Activated CD8-positive, alpha-beta memory T cell treated with anti-CD3 and anti-CD28 coated beads, Interleukin-2, amount 50 U/mL, for 24 hours (primary cell): Measurements from ENCODE around the gene ZDHHC9.

Experiments
- DNase-seq: peaks from one replicate; pipeline ENCODE4 v3.0.0-alpha.2; 2020; ENCODE audit errors: extremely low read depth

Gene ZDHHC9

DNA sequence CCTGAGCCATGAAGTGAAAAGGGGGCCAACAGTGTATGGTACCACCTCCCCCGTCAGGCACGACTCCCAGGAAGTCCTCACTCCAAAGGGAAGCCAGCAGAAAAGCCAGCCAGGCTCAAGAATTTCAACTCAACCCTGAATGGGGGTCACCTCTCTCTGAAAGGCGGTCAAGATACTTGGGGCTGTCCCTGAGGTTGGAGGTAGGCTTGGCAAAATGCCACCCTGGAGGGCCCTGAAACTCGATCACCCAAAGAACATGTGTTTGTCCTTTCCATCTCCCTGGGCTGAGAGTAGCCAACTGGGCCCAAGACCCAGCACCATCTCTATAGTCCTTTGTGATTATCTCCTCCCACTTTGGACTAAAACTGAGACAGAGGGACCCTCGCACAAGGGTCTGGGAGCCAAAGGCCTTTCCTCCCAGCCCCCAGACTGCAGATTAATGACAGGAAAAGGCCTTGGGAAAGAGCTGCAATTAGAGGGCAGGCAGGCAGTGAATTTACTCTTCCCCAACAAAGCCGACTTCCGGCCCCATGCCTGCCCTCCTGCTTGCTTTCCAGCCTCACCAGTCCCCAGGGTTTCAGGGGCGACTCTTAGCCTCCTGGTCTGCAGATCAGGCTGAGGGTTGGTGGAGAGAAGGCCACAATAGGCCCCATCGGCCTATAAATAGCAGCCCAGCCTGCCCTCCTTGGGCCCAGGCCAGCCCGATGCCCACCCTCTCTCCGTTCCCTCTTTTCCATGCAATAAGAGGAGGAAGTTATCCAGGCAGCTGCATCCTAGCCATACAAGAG, 58.3 kb downstream of the ZDHHC9 start:
- DNase-seq = no peak

DNA sequence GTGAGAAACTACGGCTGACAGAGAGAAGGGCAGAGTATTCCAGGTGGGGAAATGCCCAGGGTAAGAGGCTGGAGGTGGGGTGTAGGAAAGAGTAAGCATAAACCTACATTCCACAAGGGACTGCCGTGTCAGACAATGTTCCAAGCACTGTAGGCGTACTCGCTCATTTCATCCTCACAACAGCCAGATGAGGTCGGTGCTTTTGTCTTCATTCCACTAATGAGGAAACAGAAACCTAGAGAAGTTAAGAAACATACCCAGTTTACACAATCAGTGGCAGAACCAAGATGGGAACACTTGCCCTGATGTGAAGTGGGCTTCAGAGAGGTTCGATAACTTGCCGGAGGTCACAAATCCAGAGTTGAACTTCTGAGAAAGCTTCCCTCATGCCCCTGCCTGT, 59.3 kb downstream of the ZDHHC9 start:
- DNase-seq = no peak

DNA sequence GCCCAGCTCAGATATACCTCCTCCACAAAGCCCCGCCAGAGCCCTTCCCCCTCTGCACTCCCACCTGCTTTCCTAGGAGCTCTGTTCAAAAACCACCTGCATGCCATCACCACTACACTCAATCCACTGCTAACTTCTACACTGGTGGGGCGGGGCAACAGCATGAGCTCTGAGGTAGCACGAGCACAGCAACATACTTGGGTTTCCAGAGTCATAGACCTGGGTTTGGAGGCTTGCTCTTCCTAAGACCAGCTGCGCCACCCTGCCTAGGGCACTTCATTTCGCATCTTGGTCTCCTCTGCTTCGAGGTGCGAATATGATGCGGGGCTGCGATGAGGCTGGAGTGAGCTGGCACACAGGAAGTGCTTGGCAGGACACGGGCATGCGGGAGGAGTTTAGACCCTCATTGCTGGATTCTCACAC, 60.4 kb downstream of the ZDHHC9 start:
- DNase-seq = no peak

DNA sequence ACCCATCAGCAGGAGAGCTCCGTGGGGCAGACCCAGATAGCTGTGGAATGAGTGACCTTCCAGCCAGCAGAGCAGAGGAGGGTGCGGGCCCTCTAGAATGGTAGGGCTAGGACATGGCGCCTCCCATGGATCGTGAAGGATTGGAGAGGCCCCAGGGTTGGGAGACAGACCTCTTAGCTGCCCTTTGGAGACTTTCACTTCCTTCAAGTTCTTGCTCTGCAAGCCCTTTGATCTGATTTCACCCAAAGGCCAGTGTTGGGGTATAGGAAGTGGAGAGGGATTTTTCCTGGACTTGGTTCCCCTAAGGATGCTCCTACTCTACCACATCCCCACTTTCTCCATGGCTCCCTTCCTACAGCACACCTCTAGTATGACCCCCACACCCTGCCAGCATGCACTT, 61.0 kb downstream of the ZDHHC9 start:
- no peak for DNase-seq

DNA sequence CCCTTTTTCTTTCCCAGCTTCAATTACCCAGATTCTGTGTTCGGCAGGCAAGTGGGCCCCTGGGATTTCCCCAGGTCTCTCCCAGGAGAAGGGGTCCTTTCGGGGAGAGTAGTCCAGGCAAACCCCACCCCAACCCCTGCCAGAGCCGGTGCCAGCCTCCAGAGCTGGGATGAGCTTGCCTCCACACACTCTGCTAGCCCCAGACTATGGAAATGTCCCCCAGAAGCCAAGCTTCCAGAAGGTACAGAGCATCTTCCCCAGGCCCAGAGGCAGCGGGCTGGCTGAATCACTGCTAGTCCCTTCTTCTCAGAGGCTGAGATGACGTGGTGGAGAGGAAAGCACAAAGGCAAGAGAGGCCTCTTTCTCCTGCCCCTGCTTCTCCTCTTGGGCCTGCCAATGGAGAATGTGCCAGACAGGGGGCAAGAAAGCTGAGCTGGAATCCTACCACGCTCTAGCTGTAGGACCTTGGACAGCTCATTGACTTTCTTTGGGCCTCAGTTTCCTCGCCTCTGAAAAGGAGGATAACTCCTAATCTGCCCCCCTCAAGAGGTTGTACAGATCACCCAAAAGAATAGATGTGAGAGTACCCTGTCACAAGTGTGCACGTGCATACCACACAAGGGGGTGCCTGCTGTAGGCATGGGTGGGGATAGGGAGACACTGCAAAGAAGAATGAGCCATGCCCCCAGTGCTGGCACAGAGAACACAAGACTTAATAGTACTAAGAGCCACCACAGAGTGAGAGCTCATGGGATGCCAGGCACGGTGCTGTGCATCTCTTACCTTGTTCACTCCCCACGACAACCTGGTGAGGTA, 61.8 kb downstream of the ZDHHC9 start:
- DNase-seq = no peak

DNA sequence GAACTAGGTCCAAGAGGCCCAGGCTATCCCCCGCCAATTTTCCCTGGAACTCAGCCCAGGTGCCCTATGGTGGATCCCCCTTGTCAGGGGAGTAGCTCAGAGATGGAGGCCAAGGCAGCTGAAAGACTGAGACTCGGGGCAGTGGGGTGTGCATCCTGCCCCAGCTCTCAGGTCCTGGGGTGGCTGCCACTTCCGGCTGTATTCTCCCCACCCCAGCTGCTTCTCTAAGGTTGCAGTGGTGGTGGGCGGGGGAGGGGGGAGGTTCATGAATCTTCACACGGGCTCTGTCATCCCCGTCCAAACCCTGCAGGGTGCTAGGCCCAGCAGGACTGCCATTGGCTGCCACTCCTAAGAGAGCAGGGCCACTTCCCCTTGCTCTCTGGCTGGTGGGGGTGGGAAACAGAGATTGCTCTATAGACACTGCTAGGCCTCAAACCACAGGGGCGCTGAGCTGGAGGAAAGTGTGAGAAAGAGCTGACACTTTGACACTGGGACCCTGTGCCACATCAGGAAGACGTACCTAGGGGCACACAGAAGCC, 62.5 kb downstream of the ZDHHC9 start:
- peak; percentile 68 for DNase-seq

DNA sequence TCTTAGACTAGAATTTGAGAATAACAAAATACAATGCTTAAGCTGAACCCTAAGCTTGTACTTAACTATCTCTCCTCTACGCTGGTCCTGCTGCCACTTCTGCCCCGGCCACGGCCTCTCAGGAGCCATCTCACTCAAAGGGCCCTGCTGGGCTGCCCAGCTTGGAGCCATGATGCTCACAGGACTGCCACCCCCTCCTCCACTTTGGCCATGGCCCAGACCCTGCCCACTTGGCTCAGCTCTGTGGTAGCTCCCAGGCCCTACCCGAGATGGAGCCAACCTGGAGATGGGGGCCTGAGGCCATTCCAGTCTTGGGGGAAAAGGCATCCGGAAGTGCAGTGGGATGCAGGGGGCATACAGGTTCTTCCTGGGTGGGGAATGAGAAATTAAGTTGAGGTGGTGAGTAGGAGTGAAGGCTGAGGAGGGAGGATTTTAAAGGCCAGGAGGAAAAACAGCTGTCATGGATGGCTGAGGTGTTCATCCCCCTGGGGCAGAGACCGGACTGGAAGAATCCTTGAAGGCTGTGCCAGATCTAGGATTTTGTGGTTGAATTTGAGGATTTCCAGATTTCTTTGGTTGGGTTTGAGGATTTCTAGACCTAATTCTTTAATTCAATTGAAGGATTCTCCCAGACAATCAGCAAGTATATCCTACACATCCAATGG, 63.1 kb downstream of the ZDHHC9 start:
- no peak for DNase-seq

DNA sequence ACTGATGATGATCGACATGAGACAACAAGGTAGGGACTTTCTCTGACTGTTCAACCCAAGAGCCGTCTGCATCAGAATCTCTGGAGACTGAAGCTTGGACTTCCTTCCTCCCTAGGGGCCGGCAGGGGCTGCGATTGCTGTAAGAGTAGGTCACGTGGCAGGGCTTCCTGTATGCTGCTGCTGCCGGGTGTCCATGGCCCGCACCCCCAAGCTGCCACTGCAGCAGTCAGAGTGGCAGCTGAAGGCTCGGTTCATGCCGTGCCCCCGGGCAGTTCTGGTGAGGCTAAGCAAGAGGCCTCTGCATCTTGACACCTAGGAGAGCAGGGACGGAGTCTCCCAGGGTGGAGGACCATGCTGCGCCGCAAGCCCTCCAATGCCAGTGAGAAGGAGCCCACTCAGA, 63.9 kb downstream of the ZDHHC9 start, which contains the start of gene SASH3:
Gene SASH3 (plus strand): TSS at position 203 of the 400 bp plus-strand sequence. CDS start 149 bp downstream, at position 352.
- DNase-seq = no peak

DNA sequence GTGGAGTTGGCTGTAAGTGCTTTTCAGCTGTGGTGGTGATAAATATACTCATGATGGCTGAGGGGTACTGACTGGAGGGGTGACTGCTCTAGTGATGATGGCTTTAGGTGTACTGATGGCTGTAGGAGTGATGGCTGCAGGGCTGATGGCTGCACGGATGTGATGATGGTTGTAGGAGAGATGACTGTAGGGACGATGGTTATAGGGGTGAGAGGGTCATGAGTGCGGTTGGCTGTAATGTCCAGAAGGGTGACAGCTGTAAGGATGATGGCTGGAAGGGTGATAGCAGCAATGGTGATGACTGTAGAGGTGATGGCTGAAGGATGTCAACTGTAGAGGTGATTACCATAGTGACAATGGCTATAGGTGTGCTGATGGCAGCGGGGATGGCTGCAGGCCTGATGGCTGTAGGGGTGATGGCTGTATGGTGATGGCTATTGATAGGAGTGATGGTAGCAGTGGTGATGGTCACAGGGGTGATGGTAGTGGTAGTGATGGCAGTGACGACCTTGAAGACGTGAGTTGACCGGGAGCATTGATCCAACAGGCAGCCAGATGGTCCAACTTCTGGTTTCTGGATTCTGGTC, 64.5 kb downstream of the ZDHHC9 start:
- no peak for DNase-seq

DNA sequence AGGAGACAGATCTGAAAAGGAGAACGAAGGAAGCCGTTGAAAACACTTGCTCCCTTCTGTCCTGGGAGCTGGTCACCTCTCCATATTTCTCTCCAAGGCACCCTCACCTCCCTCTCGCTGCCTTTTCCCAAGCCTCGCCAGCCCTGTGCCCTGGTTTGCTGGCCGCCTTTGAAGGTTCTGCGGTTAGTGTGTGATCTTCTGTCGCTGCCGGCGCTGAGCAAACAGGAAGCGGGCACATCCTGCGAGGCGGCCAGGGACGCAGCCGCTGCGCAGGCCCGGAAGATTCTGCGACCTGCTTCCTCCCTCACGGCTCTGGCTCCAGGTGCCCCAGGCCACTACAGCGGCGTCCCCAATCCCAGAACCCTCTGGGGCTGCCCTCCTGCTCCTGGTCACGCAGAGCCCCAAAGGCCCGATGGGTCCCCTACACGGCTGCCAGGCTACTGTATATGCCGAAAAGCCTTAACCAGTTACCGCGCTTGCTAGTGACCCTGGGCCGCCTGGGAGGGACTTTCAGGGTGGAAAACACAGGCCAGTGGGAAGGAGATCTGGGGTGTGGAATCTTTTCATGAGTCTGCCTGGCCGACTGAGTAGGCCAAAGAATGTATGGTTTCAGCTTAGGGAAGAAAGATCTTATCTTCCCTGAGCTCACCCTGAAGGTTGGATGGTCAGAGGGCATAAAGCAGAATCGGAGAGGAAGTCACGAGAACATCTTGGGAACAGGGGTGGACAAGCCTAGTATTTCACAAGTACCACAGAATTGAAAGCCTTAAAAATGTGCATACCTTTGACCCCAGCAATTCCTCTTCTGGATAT, 66.3 kb downstream of the ZDHHC9 start:
- no peak for DNase-seq

DNA sequence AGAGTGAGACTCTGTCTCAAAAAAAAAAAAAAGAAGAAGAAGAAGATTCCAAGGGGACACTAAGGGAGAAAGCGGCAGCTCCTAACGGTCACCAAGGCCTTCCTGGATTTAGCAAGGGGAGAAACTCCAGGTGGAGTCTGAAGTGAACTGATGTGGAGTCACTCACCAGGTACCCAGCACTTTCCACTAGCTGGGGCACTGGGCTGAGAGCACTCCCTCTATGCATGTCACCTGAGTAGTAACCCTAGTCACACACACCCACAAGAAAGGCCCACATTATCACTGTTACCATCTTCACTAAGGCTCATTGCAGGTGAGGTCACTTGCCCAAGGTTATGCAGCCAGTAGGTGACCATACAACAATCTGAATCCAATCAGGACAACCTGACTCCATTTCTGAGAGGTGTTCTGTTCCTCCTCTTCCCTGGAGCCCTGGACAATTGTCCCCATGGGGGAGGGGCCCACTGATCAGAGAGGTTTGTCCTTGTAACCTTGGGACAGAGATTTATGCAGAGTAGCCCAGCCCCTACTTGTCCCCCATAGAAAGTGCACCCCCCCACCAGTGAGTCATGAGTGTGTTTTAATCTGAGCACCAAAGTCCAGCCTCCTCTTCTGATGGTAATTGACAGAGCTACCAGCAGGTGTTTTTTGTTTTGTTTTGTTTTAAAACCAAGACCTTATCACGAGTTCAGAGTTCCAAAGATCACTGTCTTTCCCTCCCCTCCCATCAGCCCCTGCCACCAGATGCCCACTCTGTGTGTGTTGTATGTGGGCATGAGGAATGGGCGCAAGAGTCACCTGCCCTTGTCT, 69.8 kb downstream of the ZDHHC9 start:
- no peak for DNase-seq

DNA sequence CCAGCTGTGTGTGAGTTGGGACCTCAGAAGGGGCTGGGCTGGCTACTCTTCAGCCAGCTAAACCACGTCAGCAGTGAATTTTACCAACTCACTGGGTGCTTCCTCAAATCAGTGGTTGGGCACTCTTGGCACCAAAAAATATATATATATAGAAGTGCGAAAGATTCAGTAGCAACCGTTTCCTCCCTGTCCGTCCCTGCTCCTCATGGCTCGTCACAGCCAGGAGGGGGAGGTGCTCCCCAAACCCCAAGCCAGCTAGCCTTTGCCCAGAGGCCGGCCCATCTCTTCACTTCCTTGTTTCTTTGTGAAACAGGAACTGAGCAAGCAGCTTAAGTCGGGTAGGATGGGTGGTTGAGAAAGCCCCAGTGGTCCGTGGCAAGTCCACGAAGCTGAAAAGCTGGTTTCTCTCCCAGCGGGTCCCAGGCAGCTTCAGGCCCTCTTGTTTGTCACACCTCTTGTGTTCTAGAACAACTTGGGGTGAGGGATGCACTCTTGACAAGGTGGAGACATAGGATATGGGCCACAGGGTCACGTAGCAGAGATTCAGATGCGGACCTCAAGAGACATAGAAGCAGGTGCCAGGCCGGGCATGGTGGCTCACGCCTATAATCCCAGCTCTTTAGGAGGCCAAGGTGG, 70.8 kb downstream of the ZDHHC9 start:
- DNase-seq = no peak

DNA sequence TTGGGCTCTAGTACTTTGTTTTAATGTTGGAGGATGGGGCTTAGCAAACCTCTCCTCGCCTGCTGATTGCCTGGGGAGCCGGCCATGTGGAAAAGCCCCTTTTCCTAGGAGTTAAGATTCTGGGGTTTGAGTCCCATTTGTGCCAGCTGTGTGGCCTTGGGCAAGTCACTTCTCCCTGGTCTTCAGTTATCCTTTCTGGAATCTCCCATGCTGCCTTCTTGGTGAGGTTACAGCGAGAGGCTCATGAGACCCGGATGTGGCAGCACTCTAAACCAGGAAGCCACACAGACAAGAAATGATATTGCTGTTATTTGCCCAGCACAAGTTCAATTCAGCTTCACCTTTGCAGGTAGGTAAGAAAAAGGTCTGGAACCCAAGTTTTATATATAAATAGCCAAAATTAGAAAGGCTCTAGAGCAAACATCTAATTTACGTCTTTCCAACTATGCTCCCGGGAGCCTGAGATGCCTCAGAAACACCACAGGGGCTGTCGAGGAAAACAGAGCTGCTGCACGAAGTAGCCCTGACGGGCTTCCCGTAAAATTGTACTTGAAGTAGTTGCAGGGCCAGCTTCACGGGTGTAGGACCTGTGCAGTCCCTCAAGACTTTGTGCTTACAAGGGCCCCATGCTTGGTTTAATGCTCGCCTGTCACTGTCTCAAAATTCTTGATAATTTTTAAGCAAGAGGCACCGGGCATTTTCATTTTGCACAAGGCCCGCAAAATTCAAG, 72.3 kb downstream of the ZDHHC9 start:
- no peak for DNase-seq

DNA sequence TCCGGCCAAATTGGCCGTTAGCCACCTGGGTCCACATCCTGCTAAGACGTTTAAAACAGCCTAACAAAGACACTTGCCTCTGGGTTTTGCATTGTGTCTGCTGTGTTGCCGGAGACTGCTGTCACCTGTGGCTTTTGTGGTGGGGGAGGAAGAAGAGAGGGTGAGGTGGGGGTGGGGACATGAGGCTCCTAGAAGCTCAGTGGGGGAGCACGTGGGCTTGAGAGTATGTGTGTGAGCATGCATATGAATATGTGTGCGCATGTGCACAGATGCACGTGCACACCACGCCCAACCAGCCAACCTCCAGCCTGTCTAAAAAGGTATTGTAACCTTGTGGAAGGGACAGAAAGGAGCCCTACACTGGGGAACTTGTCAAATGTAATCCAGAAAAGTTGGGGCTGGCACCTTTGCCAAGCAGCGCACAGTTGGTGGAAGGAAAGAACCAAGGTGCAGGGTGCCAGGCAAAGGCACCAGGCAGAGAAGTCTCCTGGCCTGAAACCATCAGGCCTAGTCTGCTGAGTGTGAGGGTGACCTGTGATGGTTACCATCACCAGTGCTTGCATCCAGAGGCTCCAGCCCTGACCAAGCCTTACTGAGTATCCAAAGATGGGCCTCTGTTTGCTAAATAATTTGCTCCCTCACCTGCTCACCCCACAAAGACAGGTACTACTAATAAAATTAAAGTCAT, 74.1 kb downstream of the ZDHHC9 start:
- DNase-seq = no peak

DNA sequence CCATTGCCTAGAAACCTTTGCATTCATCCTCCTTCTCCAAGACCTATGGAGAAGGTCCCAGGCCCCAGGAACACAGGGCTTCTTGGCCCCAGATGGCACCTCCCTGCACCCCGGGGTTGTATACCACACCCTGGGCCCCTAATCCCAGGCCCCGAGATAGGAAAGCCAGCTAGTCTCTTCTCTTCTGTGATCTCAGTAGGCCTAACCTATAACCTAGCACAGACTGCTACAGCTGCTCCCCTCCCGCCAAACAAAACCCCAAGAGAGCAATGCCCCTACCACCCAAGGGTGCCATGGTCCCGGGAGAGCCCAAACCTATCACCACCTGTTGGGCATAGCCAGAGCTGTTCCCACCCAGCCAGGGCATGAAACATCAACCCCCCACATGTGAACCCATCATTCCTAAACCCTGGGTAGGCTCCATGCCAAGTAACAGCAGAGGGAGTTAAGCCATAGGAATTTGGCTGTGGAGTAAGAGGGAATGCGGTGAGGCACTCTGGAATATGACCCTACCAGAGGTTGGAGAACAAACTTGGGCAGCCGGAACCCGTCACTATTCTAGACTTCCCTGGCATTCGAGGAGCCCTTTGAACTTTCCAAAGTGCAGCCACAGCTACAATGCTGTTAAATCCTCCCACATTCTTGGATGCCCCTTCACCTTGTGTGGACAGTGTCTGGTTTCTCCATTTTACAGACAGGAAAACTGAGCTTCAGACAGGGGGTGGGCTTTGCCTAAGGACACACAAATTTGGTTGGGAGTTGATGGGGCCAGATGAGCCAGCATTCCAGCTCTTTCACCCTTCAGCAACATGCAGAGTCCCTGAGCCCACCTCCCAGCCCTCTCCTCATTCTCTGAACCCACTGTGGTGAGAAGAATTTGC, 74.9 kb downstream of the ZDHHC9 start:
- DNase-seq = no peak

DNA sequence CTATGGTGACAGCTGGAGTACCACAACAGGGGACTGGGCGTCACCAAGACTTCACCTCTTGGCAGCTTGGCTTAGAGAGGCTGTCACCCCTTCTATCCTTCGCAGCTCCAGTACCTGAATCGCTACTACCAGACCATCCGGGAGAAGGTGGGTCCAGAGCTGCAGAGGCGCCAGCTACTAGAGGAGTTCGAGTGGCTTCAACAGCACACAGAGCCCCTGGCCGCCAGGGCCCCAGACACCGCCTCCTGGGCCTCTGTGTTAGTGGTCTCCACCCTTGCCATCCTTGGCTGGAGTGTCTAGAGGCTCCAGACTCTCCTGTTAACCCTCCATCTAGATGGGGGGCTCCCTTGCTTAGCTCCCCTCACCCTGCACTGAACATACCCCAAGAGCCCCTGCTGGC, 75.5 kb downstream of the ZDHHC9 start:
- DNase-seq = no peak

DNA sequence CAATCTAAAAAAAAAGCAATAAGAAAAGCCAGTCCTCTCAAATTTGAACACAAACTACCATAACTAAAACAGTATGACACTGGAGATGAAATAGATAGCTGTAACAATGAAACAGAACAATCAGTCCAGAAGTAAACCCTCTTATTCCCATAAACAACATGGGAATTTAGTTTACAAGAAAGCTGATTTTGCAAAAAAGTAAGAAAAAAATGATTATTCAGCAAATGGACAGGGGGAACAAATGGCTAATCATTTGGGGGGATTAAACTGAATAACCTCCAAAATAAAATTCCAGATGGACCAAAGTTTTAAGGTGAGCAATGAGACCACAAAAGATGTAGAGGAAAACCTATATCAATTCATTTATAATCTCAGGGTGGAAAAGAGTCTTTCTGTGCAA, 80.0 kb downstream of the ZDHHC9 start:
- no peak for DNase-seq
